ENCODE data around the gene ESRRA.

GRCh38 chr11:64331569-64332371 is 26.4 kb downstream of the ESRRA start:
- TF ChIP-seq EZH2 (IDR thresholded peaks at IDR 0.05; ENCODE audit: insufficient read depth, poor library complexity, severe bottlenecking): no peak
- TF ChIP-seq EZH2phosphoT487 (IDR thresholded peaks at IDR 0.05; ENCODE audit: insufficient read depth, low read depth): no peak

Measured in GM23248 (cell line).